GM18511 (cell line): ENCODE results near the gene STX19.
"Not testable (repeated sequence)": the region's sequence is repeated elsewhere in the genome, so short reads cannot be mapped to it uniquely, and the experiment has no call there.

Source experiments
- ATAC-seq: cut with Tn5 transposase; IDR thresholded peaks from one replicate; pipeline ENCODE4 v1.9.1; 2021; ENCODE audit warnings: mild to moderate bottlenecking, moderate library complexity; ENCODE audit not compliant: unreplicated experiment

STX19 gene

GRCh38 chr3:94028093-94028837 lies at the start of gene STX19:
STX19 (minus strand) TSS chr3:94028597; CDS start chr3:94015269, 13,328 bp downstream.
- ATAC-seq = no peak

- no peak for ATAC-seq
Measured at GRCh38 chr3:94076055-94076454, 47.7 kb upstream of the STX19 start.

- peak; percentile 81 for ATAC-seq
Measured at GRCh38 chr3:94071713-94072284, 43.4 kb upstream of the STX19 start.

GRCh38 chr3:94070341-94070911 lies 42.0 kb upstream of the STX19 start:
- peak; percentile 79 for ATAC-seq

- ATAC-seq = no peak
Measured at GRCh38 chr3:94069194-94069813, 40.9 kb upstream of the STX19 start.

GRCh38 chr3:94066506-94067500 lies 38.4 kb upstream of the STX19 start:
- ATAC-seq = no peak

GRCh38 chr3:94065819-94066480 lies 37.6 kb upstream of the STX19 start:
- ATAC-seq = no peak

- ATAC-seq = no peak
Measured at GRCh38 chr3:94065122-94065521, 36.7 kb upstream of the STX19 start.

- no peak for ATAC-seq
Measured at GRCh38 chr3:94064243-94064860, 36.0 kb upstream of the STX19 start.

GRCh38 chr3:94063496-94064119 lies 35.2 kb upstream of the STX19 start:
- ATAC-seq = no peak

GRCh38 chr3:94062513-94063404 lies 34.4 kb upstream of the STX19 start, which contains the start of the genes DHFR2 and NSUN3:
DHFR2 (minus strand) TSS chr3:94062916; CDS start chr3:94061511, 1,405 bp downstream.
NSUN3 (plus strand) TSS chr3:94063061; CDS start chr3:94063127, 66 bp downstream.
- ATAC-seq = peak; percentile 93

GRCh38 chr3:94061297-94061696 lies 32.9 kb upstream of the STX19 start:
- ATAC-seq = no peak

GRCh38 chr3:94050546-94050945 lies 22.1 kb upstream of the STX19 start:
- no peak for ATAC-seq

- ATAC-seq = no peak
Measured at GRCh38 chr3:94049267-94049666, 20.9 kb upstream of the STX19 start.

- ATAC-seq = no peak
Measured at GRCh38 chr3:94046533-94046932, 18.1 kb upstream of the STX19 start.

GRCh38 chr3:94044100-94044936 lies 15.9 kb upstream of the STX19 start:
- ATAC-seq = not testable (repeated sequence)

GRCh38 chr3:94043285-94043684 lies 14.9 kb upstream of the STX19 start:
- no peak for ATAC-seq
